NCI-H2196 treated with DMSO at 0.1 percent for 48 hours (cell line): ENCODE measurements around the gene EYA2.

Experiments
- DNase-seq: peaks from one replicate; lab custom pipeline; 2025; ENCODE audit not compliant: unreplicated experiment; lab: John Stamatoyannopoulos, UW

Gene EYA2

DNA sequence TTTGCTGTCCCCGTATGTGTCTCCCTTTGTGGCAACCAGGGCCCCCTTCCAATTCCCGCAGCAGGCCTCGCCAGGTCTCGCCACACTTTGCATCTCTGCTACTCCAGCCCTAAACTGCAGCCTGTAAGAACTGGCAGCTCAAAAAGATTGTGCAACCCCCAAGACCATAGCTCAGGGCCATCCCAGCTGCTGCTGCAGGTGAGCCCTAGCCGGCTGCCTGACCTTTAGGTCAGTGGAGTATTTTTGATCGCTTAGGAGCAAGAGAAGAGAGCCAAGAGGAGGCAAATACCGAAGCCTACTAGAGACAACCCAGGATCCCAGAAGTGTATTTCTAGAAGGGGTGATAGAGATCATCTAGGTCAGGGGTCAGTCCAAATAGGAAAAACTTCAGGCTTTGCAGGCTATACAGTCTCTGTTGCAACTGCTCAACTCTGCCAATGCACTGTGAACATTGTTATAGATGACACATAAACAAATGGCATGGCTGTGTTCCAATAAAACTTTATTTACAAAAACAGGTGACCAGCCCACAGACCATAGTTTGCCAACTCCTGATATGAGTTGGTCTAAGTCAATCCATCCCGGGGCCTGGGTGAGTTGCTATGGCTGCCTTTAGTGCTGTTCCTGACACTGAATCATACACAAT is 138.4 kb downstream of the EYA2 start:
- no peak for DNase-seq

DNA sequence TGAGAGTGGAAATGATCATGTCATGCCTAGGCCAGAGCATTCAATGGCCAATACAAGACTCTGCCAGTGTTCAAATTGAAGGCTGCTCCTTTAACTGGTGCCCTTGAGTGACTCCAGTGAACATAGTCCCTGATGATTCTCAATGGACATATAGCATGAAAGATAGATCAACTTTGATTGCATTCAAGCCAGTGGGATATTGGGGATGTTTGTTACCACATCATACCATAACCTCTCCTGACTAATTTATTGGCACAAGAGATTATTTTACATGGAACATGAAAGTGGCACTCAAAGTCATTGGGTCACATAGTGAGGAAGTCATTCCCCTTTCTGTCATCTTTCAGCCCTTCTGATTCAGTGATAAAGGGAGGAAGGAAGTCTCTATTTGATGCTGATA is 139.0 kb downstream of the EYA2 start:
- DNase-seq, result no peak

DNA sequence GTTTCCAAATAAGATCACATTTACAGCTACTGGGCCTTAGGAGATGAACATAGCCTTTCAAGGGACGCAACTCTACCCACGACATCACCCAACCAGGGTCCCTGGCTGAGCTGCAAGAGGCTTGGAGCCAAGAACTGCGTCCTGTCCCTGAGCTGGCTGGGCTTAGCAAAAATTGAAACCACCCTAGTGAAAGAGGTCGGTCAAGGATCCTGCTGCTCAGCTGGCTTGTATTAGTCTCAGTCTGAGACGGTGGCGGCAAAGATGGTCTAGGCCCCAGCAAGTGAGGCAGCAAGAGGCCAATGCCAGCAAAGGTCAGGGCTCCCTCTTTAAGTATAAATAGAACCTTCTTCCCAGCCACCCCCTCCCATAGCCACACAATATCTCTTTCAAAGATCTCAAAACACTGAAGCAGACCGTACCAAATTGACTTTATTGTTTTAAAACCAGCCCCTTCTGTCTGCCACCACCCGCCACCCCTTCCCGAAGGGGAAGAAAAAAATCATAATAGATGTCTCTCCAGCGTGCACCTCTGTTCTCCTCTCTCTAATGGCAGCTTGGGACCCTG is 140.5 kb downstream of the EYA2 start:
- no peak for DNase-seq

DNA sequence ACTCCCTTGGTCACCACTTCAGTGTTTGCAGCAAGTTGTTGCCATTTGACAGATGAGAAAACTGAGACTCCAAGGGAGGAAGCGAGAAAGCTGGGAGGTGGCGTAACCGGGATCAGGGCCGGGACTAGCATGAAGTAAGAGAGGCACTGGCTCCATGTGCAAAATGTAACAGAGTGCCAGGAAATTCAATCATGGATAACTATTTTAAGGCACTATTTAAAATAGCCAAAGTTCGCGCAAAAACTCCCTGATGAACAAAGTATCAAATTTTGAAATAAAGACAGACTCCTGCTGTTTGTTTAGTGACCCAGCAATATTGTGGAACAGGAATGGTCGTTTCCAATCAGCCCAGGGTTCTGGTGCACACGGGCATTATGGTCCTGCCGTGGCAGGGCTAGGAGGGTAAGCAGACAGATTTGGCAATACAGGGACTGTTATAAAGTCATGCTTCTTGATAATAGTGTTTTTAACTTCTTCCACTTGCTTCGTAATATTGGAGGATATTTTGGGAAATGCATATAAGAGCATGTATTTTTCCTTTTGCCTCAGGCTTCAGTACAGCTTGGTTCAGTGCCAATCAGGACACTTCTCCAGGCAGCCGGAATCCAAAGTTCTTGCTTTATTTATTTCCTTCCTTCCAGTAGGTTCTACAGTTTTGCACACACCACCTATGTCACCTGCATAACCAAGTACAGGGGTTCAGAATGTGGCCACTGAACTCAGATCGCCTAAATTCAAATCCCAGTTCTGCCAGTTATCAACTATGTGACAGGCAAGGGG is 141.6 kb downstream of the EYA2 start:
- no peak for DNase-seq

DNA sequence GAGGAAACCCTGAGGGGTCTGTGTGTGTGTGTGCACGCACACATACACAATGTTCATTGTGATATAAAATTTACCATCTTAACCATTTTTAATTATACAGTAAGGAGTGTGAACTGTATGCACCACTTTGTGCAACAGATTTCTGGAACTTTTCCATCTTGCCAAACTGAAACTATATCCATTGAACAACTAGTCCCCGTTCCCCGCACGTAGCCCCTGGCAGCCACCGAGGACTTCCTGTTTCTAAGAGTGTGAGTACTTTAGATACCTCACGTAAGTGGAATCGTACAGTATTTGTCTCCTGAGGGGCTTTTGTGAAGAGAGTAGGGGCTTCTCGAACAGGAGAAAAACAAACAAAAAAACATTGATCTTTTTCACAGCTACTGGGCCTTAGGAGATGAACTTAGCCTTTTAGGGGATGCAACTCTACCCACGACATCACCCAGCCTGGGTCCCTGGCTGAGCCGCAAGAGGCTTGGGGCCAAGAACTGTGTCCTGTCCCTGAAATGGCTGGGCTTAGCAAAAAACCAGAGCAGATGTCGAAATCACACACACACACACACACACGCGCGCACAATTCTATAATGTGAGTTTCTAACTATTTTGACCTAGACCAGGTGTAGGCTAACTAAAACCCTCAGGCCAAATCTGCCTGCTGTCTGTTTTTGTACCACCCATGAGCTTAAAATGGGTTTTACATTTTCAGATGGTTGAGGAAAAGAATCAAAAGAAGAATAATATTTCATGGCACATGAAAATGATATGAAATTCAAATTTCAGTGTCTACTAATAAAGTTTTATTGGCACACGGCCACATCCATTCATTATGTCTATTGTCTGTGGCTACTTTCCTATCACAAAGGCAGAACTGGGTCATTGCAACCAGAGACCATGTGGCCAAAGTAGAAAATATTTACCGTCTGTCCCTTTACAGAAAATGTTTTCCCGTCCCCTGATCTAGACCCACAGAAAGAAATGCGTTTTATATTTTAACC is 144.2 kb downstream of the EYA2 start:
- no peak for DNase-seq

DNA sequence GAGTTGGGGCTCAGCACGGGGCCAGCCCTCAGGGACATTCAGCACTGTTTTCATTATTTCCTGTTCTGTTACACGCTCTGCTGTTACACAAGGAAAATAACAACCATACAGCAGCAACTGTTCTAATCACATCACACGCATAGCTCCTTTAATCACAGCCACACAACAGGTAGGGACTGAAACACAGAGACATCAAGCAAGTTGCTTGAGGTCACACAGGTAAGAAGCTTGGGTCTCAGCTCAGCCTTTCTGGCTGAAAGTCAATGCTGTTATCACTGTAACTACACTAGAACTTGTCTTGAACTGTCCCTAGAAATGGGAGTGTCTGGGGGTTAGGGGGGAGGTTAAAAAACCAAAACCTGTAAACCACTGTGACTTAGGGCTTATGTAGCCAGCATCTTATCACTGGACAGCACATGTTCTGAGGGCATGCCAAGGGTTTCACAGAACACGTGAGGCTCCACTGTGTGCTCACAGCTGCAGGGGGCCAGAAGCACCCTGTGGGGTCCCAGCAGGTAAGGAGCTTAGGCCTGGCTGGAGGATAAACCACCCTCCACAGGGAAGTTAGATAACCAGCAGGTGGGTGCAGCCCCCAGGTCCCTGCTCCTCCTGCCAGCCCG is 146.0 kb downstream of the EYA2 start:
- no peak for DNase-seq

DNA sequence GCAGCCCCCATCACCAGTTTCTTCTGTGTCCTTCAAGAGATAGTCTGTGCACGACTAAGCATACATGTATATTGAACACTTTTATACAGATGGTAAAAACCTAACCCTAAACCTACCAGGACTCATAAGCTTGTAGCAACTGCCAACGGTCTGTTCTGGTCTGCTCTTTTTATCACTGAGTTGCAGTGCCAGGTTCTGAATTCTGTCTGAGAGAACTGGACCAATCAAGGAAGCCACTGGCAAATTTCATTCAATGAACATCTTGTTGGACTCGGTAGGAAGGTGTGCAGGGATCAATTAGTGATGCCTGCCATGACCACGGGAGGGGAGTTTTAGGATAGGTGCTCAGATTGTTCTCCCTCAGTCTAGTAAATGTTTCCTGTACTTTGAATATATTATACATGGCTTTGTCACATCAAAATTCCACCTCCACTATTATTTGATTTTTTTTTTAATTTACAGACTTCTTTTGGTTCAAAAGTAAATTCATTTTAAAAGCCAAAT is 146.8 kb downstream of the EYA2 start:
- no peak for DNase-seq

DNA sequence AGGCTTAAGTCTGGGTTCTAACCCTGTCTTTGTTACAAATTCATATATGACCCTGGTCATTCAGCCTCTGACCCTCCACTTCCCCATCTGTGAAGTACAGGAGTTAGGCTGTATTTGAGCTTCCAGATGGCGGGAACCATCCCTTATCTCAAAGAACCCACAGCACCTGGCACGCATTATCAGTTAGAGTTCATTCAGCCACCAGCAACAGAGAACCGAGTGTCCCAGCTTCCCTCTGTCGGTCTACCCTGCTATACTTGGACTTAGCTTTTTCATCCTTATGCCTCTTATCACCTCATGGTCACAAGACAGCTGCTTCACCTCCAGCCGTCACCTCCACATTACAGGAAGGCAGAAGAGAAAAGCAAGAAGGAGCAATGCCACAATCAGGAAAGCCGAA is 147.8 kb downstream of the EYA2 start:
- DNase-seq, result no peak

DNA sequence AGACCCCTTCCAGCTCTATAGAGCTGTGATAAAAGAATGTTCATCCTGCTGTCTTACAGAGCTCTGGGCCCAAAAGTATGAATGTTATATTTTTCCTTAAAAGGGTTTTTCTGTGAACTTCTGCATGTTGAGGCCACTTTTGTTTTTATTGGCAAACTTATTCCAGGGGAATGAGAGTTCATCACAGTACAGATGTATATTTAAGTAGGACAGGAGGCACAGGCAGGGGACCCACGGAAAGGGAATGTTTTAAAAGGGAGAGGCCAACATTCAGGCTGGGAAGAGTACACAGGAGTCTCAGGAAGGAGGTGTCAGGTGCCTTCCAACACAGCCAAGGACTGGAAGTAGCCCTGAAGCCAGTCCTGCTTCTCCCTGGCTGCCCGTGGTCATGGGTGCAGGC is 148.4 kb downstream of the EYA2 start:
- no peak for DNase-seq

DNA sequence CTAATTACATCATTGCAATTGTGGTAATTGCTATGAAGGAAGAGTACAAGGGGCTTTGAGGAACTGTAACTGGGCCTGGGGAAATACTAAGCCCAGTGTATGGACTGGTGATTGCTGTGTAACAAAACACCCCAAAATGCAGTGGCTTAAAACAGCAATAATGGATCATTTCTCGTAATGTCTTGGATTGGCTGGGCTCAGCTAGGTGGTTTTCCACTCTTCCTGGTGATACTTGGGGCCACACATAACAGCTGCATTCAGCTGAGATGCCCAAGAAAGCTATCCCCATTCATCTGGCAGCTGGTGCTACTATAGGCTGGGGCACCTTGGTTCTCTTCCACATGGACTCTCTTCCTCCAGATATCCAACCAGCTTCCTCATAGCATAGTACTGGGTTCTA is 150.3 kb downstream of the EYA2 start:
- no peak for DNase-seq

DNA sequence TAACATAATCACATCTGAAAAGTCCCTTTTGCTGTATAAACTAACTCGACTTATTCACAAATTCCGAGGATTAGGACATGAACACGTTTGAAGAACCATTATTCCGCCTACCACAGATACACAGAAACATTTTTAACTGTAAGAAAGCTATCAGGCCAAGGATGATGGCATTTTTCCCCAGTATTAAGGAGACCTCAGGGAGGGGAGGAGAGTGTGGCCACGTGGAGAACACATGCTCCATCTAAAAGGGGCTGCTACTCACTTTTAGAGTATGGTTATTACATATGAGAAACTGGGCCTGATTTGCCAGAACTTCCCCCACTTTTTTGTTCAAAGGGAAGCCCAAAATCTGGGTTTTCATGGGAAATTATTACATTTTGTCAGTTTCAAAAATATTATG is 153.4 kb downstream of the EYA2 start:
- no peak for DNase-seq

DNA sequence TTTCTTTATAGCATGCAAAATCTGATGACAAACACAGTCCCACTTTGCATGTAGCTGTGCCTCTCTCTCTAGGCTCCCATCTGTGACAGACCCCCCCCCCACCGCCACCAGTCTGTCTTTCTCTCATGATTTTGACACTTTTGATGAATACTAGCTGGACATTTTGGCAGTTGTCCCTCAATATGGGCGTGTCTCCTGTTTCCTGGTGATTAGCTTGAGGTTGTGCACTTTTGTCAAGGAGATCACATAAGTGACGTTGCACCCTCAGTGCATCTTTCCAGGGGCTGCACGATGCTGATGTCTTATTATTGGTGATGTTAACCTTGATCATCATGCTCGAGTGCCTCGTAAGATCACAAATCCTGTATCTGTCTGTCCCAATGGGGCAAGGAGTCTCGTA is 155.1 kb downstream of the EYA2 start:
- no peak for DNase-seq

DNA sequence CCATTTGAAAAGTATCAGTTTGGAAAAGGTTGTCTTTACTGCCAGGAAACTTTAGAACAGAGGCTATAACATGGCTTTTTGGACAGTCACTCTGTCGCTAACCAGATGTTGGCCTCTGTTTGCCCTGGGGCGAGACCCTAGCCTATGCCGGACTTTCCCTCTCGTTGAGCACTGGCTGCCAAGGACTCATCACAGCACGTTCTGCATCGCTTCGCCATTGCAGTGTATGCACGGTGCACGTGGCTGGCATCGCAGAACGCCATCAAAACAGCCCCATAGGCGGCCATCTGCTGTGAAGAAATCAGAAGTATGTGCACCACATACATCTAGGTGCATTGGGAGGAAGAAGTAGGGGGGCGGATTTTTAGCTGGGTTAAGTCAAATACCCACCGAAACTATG is 156.4 kb downstream of the EYA2 start:
- DNase-seq, result no peak

DNA sequence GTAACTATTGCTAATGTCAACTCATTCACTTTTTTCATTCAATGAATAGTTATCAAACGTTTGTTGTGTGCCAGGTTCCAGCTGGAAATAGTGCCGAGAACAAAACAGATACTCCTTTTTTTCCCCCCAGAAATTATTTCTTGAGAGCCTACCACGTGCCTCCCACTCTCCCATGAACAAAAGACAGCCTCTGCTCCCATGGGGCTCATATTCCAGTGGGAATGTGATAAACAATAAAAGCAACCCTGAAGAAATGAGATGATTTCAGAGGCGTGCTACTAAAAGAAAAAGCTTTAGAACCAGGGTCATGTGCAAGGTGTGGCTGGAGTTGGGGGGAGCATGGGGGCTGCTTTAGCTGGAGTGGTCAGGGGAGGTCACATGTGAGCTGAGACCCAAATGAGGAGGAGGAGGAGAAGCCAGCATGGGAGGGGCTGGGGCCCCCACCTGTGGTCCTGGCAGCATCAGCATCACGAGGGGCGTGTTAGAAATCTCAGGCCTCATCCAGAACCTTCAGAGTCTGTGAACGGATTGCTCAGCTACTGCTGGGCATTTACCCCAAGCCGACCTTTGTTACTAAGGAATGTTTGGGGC is 157.4 kb downstream of the EYA2 start:
- DNase-seq, result no peak

DNA sequence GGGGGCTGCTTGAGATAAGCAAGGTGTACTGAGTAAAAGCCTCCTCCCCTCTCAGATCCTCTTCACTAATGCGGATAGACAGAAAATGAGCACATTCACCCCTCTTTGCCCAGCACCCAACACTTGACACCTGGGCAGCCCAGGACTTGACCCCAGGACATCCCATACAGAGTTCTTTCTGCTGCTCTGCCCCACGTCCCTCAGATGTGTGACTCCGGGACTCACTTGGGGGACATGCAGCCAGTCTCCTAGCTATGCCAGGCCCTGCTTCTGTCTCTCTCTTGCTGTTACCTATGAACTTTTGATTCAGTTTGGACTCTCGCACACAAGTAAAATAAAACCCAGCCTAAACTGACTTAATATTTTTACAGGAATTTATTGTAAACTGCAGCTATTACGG is 159.9 kb downstream of the EYA2 start:
- no peak for DNase-seq

DNA sequence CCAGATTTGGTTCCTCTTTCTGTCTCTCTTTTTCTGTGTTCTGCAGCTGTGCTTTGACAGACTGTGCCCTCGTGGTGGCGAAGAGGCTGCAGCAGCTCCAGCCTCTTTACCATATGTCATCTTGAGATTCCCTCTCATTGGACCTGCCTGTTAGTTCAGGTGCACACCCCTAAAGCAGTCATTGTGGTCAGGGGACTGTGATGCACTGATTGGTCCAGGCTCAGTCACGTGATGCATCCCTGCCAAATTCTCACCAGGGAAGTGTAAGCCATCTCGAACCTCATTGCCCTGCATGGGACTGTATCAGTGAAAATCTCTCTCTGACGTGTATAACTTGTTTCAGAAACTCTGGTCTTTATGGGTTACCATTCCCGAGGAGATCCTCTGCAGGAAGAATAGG is 160.3 kb downstream of the EYA2 start:
- DNase-seq, result no peak

DNA sequence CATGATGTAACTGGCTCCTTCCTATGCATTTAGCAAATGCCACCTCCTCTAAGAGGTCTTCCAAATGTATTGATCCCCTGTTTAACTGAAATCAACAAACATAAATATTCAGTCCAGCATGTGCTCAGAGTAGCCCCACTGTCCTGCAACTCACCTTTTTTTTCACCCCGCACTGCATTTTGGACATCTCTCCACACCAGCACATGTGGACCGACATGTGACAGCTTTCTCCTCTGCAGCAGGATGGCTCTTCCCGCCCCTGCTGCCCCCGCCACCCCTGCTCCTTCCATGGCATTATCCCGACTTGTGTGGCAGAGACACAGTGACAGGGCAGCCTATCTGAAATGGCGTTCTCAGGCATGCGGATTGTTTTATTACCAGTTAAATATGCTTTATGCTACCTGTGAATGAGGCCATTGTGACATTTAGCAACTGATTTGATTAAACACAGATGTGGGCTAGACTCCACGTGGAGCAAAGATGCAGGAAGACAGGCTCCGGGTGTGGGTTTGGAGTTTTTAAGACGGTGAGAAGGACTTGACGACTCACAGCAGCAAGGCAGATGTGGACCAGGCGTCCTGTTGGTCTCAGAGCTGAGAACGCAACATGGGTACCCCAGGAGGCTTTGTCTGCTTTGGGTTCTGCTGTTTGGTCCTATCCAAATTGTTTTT is 161.2 kb downstream of the EYA2 start:
- no peak for DNase-seq

DNA sequence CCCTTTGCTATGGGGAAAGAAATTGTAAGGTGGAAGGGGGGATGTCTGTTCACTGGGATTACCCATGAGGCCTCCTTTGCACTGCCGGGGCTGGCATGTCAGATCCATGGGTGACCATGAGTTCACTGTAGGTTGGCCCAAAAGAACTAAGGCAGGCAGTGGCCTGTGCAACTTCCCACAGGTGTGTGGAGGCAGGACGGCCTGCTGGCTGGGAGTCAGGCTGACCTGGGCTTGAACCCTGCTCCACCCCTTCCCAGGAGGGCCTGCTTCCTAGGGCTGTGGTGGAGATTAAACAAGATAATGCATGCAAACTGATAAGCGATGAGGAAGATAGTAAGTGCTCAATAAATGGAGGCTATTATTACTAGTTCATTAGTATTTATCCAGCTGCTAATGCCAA is 163.0 kb downstream of the EYA2 start:
- DNase-seq, result no peak

DNA sequence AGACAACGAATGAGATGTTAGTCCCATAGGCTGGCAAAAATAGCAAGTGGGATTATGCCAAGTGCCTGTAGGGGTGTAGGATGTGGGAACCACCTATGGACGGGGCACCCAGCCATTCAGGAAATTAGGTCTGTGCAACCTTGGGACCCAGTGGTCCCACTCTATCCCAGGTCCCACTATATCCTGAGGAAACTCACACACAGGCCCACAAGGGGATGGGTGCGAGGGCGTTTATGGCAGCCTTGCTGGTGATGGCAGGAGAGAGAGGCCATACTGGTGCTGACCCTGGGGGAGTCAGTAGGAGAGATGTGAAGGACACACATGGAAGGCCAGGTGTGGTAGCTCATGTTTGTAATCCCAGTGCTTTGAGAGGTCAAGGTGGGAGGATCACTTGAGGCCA is 163.6 kb downstream of the EYA2 start:
- DNase-seq, result no peak

DNA sequence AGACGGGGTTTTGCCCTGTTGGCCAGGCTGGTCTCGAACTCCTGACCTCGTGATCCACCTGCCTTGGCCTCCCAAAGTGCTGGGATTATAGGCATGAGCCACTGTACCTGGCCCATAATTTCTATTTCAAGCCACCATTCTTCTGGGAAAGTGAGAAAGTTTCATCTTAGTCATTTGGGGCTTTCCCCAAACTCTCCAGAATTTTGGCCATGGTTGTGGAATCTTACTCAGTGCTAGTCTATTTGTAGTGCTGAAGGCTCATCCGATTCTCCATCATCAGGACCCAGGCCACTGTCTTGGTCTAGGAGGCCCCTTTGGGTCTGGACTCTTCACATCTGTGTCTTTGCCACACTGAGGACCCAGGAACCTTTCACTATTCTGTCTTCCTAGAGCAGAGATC is 164.9 kb downstream of the EYA2 start:
- DNase-seq, result no peak
